ENCODE data around the gene CCDC183.
"Not testable (repeated sequence)": the region's sequence is repeated elsewhere in the genome, so short reads cannot be mapped to it uniquely, and the experiment has no call there.

The CCDC183 gene

GRCh38 chr9:136825295-136826187, 29.4 kb downstream of the CCDC183 start:
- DNase-seq (ENCODE audit: low spot score), result no peak

GRCh38 chr9:136826188-136826541, 30.0 kb downstream of the CCDC183 start:
- no peak for DNase-seq (ENCODE audit: low spot score)

DNA sequence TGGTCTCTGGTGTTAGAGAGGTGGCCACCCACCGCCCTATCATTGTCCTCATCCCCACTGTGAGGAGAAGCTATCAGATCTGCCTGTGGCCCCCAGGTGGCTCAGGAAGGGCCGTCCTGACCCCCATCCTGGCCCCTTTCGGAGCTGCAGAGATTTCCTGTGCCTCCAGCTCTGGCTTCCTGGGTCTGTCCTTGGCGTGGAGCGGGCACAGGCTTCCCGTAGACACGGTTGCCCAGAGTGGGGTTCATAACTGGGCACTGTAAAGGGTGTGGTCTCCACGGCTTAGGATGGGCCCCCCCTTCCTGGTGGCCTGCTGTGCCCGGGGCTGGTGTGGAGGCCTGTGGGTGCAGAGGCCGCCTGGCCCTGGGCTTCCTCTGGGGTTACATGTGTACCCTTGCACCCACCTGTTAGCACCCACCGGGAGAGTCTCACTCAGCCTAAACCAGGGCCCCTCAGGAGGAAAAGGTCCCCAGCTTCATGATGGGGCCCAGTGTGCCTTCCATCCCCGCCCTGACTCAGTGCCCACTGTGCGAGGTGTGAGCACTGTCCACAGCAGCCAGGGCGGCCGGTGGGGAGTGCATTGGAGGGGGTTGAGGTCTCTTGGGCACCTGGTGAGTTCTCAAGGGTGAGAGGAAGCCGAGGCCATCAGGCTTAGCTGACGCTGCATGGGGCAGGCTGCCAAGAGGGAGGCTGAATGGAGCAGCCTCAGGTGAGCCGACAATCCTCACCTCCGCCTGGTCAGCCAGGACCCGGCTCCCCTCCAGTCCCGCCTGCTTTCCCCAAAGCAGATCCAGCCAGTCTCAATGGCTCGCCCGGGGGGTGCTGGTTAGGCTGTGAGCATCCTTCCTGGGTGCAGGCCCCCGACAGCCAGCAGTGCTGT, 30.8 kb downstream of the CCDC183 start:
- no peak for DNase-seq (ENCODE audit: low spot score)

- no peak for DNase-seq (ENCODE audit: low spot score)
These were observed 31.8 kb downstream of the CCDC183 start for GRCh38 chr9:136827794-136828473.

DNA sequence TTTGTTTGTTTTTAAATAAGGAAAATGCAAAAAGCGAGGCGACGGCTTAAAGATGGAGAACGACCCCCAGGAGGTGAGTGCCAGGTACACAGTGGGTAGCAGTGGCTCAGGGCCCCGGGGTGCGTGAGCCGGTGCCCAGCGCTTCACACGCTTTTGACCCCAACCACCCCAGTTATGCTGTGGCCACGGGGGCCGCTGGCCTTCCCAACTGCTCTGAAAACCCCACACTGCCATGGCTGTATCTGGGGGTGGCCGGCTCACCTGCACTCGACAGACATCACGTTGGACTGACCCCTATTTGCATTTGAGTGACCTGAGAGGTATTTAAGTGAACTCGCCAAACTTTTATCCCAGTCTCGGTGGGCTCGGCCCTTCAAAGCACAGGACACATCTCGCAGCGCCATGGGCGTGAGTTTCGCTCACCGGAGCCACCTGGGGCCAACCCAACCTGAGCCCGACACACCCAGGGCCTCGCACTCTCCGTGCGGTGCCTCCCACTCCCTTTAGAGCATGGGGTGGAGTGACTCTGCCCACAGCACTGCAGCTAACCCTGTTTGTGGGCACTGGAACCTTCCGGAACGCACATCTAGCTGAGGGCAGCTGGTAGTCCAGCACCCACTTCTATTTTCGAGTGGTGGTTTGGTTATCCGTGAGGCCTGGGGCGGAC, 32.5 kb downstream of the CCDC183 start:
- no peak for DNase-seq (ENCODE audit: low spot score)

DNA sequence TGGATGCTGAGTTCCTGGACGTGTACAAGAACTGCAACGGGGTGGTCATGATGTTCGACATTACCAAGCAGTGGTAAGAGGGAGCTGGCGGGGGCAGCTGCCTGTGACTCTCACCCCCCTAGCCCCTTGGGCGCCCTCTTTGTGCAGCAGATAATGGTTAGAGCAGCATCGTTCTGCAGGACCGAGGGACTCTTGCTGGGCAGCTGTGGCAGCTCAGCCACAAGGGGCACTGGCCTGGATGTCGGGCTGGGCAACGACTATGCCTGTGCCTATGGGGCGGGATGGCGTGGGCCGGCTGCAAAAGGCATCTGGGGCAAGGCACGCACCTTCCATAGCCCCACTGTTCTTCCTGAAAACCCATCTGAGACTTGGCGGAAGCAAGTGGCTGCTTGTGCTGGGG, 33.3 kb downstream of the CCDC183 start:
- DNase-seq (ENCODE audit: low spot score), result no peak

DNA sequence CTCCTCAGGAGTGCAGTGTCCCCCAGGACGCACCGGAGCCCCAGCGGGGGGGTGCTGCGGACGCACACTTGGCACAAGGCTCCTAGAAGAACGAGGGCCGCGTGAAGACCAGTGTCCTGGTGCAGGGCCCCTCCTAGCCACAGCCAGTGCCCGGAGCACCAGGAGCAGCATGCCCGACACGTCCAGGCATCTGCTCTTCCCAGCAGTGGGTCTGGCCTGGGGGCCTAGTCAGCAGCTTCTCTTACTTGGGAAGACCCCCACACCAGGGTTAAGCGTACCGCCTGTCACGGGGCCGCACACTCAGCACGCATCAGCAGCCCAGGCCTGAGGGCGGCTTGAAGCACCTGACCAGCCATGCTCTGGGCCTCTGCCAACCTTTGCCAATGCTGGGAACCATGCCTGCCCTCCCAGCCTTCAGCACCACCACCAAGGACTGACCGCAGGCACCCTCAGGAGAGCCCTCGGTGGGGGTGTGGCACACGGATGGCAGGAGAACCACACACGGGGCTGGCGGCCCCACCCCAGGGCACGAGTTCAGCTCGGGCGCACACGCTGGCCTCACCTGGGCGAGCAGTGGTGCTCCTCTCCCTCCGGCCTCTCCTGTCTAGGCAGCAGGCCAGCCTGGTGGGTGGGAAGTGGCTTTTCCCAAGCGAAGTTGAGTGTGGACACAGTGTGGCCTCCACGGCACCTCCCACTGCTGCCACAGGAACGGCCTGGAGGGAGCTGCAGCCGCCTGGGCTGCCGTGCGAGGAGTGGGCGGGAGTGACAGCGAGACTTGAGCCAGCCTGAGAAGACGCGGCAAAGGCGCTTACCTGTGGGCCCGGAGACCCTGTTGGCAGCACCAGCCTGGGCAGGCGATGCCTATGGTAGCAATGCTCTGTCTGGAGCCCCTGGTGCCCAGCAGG, 34.1 kb downstream of the CCDC183 start:
- DNase-seq (ENCODE audit: low spot score), result no peak

DNA sequence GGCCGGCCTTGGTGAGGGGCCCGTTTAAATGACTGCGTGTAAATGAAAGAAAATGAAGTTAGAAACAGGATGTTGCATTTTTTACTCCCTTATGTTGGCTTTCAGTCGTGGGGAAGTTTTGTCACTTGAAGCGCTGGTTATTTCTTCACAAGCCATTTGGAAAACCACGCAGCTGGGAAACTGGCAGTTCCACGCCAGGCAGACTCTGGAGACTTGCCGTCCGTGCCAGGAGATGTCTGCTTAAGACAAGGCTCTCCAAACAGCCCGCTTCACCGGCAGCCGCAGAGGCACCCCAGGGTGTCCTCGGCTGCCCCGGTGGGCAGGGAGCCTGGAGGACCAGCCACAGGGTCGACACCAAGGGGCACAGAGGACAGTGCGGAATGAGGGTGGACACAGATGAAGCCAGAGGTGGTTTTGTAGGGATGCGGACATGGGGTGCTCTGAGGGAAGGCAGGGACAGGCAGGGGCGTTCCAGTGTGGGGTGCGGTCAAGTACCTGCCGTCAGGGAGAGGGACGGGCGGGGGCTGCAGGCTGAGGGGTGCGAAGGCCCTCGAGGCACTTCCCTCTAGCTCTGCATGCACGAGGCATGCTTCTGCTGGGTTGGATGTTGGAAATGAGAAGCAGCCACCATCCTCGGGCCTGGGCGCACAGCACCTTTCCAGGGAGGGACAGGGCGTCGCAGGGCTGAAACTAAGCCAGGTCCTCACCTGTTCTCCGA, 35.0 kb downstream of the CCDC183 start:
- DNase-seq (ENCODE audit: low spot score), result no peak

DNA sequence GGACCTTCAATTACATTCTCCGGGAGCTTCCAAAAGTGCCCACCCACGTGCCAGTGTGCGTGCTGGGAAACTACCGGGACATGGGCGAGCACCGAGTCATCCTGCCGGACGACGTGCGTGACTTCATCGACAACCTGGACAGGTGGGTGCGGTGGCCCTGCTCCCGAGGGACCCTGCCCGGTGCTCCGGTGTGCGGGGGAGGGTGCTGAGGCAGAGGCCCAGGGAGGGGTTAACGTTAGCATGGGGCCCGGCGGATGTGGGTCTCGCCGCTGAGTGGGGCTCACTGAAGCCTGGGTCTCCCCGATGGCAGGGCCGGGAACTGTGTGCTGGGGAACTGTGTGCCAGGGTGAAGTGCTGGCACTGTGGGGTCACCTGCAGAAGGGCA, 35.6 kb downstream of the CCDC183 start:
- no peak for DNase-seq (ENCODE audit: low spot score)

DNA sequence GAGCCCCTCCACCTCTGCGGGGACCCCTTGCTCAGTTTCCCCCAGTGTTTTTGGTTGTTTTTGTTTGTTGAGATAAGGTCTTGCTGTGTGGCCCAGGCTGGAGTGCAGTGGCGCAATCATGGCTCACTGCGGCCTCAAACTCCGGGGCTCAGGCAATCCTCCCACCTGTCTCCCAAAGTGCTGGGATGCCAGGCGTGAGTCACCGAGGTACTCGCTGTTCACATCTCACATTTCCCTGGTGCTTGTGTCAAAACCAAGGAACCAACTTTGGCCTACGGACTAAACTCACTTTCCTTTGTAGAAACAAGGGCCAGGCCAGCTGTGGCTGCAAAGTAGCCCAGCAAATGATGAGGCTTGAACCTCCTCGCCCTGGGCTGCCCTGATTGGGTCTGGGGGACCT, 36.4 kb downstream of the CCDC183 start:
- no peak for DNase-seq (ENCODE audit: low spot score)

GRCh38 chr9:136833381-136834048, 37.4 kb downstream of the CCDC183 start:
- not testable (repeated sequence) for DNase-seq (ENCODE audit: low spot score)

- no peak for DNase-seq (ENCODE audit: low spot score)
These were observed 39.2 kb downstream of the CCDC183 start for GRCh38 chr9:136835162-136835931.

- DNase-seq (ENCODE audit: low spot score), result no peak
These were observed 40.1 kb downstream of the CCDC183 start for GRCh38 chr9:136835932-136836904.

DNA sequence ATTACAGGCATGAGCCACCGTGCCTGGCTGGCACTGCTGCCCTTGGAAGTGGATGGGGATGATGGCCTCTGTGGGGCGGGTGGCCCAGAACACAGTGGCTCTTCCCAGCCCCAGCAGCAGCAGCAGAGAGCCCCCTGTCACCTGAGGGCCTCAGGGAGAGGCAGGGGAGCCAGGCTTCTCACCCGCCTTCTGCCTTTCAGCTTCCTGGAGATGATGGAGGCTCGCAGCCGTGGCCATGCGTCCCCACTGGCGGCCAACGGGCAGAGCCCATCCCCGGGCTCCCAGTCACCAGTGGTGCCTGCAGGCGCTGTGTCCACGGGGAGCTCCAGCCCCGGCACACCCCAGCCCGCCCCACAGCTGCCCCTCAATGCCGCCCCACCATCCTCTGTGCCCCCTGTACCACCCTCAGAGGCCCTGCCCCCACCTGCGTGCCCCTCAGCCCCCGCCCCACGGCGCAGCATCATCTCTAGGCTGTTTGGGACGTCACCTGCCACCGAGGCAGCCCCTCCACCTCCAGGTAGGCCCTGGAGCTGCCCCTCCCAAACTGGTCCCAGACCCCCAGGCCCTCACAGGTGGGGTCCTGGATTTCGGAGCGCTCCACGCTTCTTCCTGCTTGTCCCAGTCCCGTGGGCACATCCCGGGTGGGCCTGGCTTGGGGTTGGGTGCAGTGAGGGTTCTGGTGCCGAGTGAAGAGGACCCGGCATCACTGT, 41.2 kb downstream of the CCDC183 start:
- no peak for DNase-seq (ENCODE audit: low spot score)

DNA sequence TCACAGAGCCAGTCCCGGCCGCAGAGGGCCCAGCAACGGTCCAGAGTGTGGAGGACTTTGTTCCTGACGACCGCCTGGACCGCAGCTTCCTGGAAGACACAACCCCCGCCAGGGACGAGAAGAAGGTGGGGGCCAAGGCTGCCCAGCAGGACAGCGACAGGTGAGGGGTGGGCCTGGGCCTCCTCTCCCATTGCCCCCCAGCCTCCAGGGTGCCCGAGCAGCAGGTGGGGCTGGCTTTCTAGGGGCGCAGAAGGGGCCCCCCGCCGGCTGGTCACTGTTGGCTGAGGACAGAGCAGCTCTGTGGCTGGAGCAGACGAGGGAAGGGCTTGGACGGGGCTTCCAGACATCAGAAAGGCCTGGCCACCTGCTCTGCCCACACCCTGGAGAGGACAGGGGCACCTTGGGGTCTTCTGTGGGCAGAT, 41.7 kb downstream of the CCDC183 start:
- not testable (repeated sequence) for DNase-seq (ENCODE audit: low spot score)

GRCh38 chr9:136838314-136839228, 42.4 kb downstream of the CCDC183 start:
- no peak for DNase-seq (ENCODE audit: low spot score)

All from NAMALWA (cell line).